Thyroid gland (tissue), 4 donors: ENCODE results near the gene TGFBR1.

Source experiments
- CTCF ChIP-seq, 6 experiments: fragments of 200-600 bp in 3 of 6; fragments of 450-650 bp in 3 of 6; sonication (generic) in 3 of 6; IDR thresholded peaks; one replicate each; pipeline ENCODE4 v1.5.1; 2016 to 2019; ENCODE audit warnings: antibody characterized with exemption in 6 of 6, mild to moderate bottlenecking in 2 of 6, inconsistent platforms in 1 of 6, moderate library complexity in 1 of 6
- POLR2A ChIP-seq, 2 donors: fragments of 450-650 bp; IDR thresholded peaks; one replicate each; pipeline ENCODE4 v1.6.1; 2017; ENCODE audit warnings: antibody characterized with exemption in 2 of 2, mild to moderate bottlenecking in 2 of 2, moderate library complexity in 1 of 2

GRCh38 chr9:99189887-99190596 lies 85.1 kb downstream of the TGFBR1 start:
- TF ChIP-seq POLR2A (IDR thresholded peaks at IDR 0.05) (no peak), CTCF (IDR thresholded peaks at IDR 0.05) (no peak)
